ENCODE data around the gene BCO2.
A peak's percentile ranks its signal among the peaks of the same experiment; 100 is the strongest.

GRCh38 chr11:112174789-112175598 is at the start of gene BCO2:
- TF ChIP-seq CTCF (IDR thresholded peaks at IDR 0.05 in 4 of 5, conservative IDR thresholded peaks at IDR 0.05 in 1 of 5) (peak; percentile 81 to 96 (median 84)), POLR2A (IDR thresholded peaks at IDR 0.05) (peak in 1 of 2 donors; percentile 21)
